HepG2 (cell line): ENCODE data around the gene EFEMP2. TPM values are rescaled to one million over a fixed set of nuclear protein-coding genes. Genes with fewer than 3 reads are reported as not detected.
A peak's percentile ranks its signal among the peaks of the same experiment; 100 is the strongest.

ENCODE experiments used
- BRD4 ChIP-seq: sonication (generic); formaldehyde crosslinking; IDR thresholded peaks from 2 replicates; pipeline ENCODE4 v1.4.0; 2020; ENCODE audit warnings: missing genetic modification reagents
- CHD4 ChIP-seq: fragments of 200-600 bp; sonication (generic); IDR thresholded peaks from 2 replicates; pipeline ENCODE4 v1.7.0; 2017; ENCODE audit warnings: mild to moderate bottlenecking, low read length, borderline replicate concordance
- IRF1 ChIP-seq: sonication (generic); formaldehyde crosslinking; IDR thresholded peaks from 2 replicates; pipeline ENCODE4 v1.4.0; 2020; ENCODE audit warnings: low read depth, mild to moderate bottlenecking, missing genetic modification reagents
- MIXL1 ChIP-seq: IDR thresholded peaks from 2 replicates; pipeline ENCODE4 v1.6.1; 2016
- SATB2 ChIP-seq: sonication (generic); formaldehyde crosslinking; IDR thresholded peaks from 2 replicates; pipeline ENCODE4 v1.5.0; 2020; ENCODE audit warnings: missing genetic modification reagents
- SMAD1 ChIP-seq: sonication (generic); formaldehyde crosslinking; IDR thresholded peaks from 2 replicates; pipeline ENCODE4 v1.4.0; 2020; ENCODE audit warnings: missing genetic modification reagents, low read depth, mild to moderate bottlenecking, borderline replicate concordance
- TFDP2 ChIP-seq: sonication (generic); formaldehyde crosslinking; IDR thresholded peaks from 2 replicates; pipeline ENCODE4 v1.4.0; 2020; ENCODE audit warnings: missing genetic modification reagents
- YY1 ChIP-seq: IDR thresholded peaks from 2 replicates; pipeline ENCODE4 v1.6.1; 2011; ENCODE audit warnings: low read length, low read depth, moderate library complexity, mild to moderate bottlenecking; ENCODE audit not compliant: insufficient read depth, insufficient replicate concordance
- ZFP90 ChIP-seq: sonication (generic); formaldehyde crosslinking; IDR thresholded peaks from 2 replicates; pipeline ENCODE4 v1.8.0; 2022; ENCODE audit warnings: missing genetic modification reagents, mild to moderate bottlenecking, inconsistent platforms, borderline replicate concordance
- ZNF205 ChIP-seq: IDR thresholded peaks from 2 replicates; pipeline ENCODE4 v1.6.1; 2018; ENCODE audit warnings: missing biosample characterization, missing genetic modification reagents
- ZNF235 ChIP-seq: sonication (generic); formaldehyde crosslinking; IDR thresholded peaks from 2 replicates; pipeline ENCODE4 v1.8.1; 2023; ENCODE audit warnings: mild to moderate bottlenecking, missing genetic modification reagents, borderline replicate concordance
- ZNF264 ChIP-seq: sonication (generic); formaldehyde crosslinking; IDR thresholded peaks from 2 replicates; pipeline ENCODE4 v1.4.0; 2020; ENCODE audit warnings: missing genetic modification reagents
- ZNF383 ChIP-seq: sonication (generic); formaldehyde crosslinking; IDR thresholded peaks from 2 replicates; pipeline ENCODE4 v1.4.0; 2020; ENCODE audit warnings: missing genetic modification reagents, mild to moderate bottlenecking, borderline replicate concordance
- ZNF451 ChIP-seq: sonication (generic); formaldehyde crosslinking; IDR thresholded peaks from 2 replicates; pipeline ENCODE4 v1.5.0; 2020; ENCODE audit warnings: mild to moderate bottlenecking, missing genetic modification reagents
- ZNF598 ChIP-seq: sonication (generic); formaldehyde crosslinking; IDR thresholded peaks from 2 replicates; pipeline ENCODE4 v1.5.1; 2020; ENCODE audit warnings: mild to moderate bottlenecking, missing genetic modification reagents, borderline replicate concordance
- ZNF605 ChIP-seq: sonication (generic); formaldehyde crosslinking; IDR thresholded peaks from 2 replicates; pipeline ENCODE4 v1.8.0; 2022; ENCODE audit warnings: mild to moderate bottlenecking, missing genetic modification reagents
- ZNF7 ChIP-seq: IDR thresholded peaks from 2 replicates; pipeline ENCODE4 v1.6.1; 2016; ENCODE audit warnings: missing biosample characterization, missing genetic modification reagents
- ZNF724P ChIP-seq: sonication (generic); formaldehyde crosslinking; IDR thresholded peaks from 2 replicates; pipeline ENCODE4 v1.8.0; 2022; ENCODE audit warnings: missing genetic modification reagents, borderline replicate concordance
- ZSCAN9 ChIP-seq: IDR thresholded peaks from 2 replicates; pipeline ENCODE4 v1.6.1; 2016; ENCODE audit warnings: borderline replicate concordance
- polyA plus RNA-seq, 8 experiments: library from polyadenylated mRNA; depleted of rRNA in 3 of 8; stranded (reverse) in 7 of 8; unstranded in 1 of 8; fragments of >200 nt; fragmentation: Illumina TruSeq in 4 of 8; extraction: Trizol in 4 of 8; gene quantifications; 2 replicates each; pipeline versions ENCODE4 v1.2.1 to v1.2.3, GENCODE V29; 2011 to 2016; ENCODE audit warnings: low read depth in 4 of 8, missing spikeins in 1 of 8, mixed read lengths in 1 of 8; ENCODE audit not compliant: insufficient read depth in 1 of 8
- total RNA-seq, 5 experiments: library from RNA; depleted of rRNA; stranded (reverse); fragments of >200 nt; fragmentation: Illumina TruSeq; extraction: Trizol; gene quantifications; 2 replicates each; pipeline ENCODE4 v1.2.3, GENCODE V29; 2016; ENCODE audit warnings: low read depth in 1 of 5
- TF ChIP-seq, protein P1 (sequence below): sonication (generic); formaldehyde crosslinking; IDR thresholded peaks from 2 replicates; pipeline ENCODE4 v1.5.0; 2020; ENCODE audit warnings: mild to moderate bottlenecking, missing genetic modification reagents, borderline replicate concordance

The EFEMP2 gene
- total and polyA plus RNA-seq, 2 of the 13 experiments (the other 11 are each of a cell fraction or from before 2014, with no cell fraction given): 7.4 to 29.7 TPM

DNA sequence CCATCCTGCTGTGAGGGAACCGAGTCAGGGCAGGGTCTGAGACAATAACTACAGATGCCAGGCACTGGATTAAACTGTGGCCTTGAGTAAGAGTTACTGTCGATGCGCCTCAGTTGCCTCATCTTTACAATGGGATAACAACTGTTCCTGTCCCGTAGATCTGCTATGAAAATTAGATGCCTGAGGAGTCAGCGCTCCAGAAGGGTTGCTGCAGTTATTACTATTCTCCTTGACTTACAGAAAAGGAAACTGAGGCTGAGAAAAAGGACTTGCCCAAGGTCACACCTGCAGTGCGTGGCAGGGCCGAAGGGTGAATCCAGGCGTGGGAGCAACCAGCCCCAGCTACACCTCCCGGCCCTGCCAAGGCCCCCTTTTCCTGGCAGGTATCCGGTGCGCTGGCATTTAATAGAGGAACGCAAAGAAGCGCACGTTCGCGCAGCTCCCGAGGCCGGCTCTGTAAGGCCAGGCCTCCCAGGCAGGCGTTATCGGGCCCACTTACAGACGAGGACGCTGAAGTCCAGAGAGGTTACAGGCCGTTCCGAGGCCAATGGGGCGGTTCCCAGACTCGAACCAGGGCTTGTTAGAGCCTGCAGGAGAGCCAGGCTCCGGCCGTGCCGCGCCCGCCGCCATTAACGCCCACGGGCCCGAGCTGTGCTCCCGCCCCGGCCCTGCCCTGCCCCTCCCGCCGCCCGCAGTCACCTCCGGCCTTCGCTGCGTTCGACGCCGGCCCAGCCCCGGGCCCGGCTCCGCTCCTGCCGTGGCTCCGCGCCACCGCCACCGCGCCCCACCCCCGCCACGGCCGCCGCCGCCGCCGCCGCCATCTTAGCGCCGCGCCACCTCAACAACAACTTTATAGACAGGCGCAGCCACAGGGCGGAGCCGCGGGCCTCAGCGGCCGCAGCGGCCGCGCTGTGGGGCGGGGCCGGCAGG is 45.9 kb upstream of the EFEMP2 start, which contains the start of gene C11orf68 (continued):
- TF ChIP-seq ZNF383 (CRISPR knock-in tag): no peak
- 0 out of 2 replicates have a peak, but pooled peaks have one; percentile 14 for TF ChIP-seq ZNF205 (CRISPR knock-in tag)
- TF ChIP-seq ZSCAN9 (CRISPR knock-in tag): peak; percentile 49; the same call in 1 of the 2 replicates
- no peak for TF ChIP-seq ZNF451
- no peak for TF ChIP-seq ZNF264
- TF ChIP-seq SMAD1 (CRISPR knock-in tag): no peak
- TF ChIP-seq BRD4 (CRISPR knock-in tag): no peak
- TF ChIP-seq CHD4: no peak
- no peak for TF ChIP-seq ZNF235
- TF ChIP-seq MIXL1 (CRISPR knock-in tag): no peak
- TF ChIP-seq ZFP90 (CRISPR knock-in tag): no peak
- TF ChIP-seq, protein P1, sequence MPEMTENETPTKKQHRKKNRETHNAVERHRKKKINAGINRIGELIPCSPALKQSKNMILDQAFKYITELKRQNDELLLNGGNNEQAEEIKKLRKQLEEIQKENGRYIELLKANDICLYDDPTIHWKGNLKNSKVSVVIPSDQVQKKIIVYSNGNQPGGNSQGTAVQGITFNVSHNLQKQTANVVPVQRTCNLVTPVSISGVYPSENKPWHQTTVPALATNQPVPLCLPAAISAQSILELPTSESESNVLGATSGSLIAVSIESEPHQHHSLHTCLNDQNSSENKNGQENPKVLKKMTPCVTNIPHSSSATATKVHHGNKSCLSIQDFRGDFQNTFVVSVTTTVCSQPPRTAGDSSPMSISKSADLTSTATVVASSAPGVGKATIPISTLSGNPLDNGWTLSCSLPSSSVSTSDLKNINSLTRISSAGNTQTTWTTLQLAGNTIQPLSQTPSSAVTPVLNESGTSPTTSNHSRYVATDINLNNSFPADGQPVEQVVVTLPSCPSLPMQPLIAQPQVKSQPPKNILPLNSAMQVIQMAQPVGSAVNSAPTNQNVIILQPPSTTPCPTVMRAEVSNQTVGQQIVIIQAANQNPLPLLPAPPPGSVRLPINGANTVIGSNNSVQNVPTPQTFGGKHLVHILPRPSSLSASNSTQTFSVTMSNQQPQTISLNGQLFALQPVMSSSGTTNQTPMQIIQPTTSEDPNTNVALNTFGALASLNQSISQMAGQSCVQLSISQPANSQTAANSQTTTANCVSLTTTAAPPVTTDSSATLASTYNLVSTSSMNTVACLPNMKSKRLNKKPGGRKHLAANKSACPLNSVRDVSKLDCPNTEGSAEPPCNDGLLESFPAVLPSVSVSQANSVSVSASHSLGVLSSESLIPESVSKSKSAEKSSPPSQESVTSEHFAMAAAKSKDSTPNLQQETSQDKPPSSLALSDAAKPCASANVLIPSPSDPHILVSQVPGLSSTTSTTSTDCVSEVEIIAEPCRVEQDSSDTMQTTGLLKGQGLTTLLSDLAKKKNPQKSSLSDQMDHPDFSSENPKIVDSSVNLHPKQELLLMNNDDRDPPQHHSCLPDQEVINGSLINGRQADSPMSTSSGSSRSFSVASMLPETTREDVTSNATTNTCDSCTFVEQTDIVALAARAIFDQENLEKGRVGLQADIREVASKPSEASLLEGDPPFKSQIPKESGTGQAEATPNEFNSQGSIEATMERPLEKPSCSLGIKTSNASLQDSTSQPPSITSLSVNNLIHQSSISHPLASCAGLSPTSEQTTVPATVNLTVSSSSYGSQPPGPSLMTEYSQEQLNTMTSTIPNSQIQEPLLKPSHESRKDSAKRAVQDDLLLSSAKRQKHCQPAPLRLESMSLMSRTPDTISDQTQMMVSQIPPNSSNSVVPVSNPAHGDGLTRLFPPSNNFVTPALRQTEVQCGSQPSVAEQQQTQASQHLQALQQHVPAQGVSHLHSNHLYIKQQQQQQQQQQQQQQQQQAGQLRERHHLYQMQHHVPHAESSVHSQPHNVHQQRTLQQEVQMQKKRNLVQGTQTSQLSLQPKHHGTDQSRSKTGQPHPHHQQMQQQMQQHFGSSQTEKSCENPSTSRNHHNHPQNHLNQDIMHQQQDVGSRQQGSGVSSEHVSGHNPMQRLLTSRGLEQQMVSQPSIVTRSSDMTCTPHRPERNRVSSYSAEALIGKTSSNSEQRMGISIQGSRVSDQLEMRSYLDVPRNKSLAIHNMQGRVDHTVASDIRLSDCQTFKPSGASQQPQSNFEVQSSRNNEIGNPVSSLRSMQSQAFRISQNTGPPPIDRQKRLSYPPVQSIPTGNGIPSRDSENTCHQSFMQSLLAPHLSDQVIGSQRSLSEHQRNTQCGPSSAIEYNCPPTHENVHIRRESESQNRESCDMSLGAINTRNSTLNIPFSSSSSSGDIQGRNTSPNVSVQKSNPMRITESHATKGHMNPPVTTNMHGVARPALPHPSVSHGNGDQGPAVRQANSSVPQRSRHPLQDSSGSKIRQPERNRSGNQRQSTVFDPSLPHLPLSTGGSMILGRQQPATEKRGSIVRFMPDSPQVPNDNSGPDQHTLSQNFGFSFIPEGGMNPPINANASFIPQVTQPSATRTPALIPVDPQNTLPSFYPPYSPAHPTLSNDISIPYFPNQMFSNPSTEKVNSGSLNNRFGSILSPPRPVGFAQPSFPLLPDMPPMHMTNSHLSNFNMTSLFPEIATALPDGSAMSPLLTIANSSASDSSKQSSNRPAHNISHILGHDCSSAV (CRISPR knock-in tag): no peak
- no peak for TF ChIP-seq ZNF605 (CRISPR knock-in tag)
- no peak for TF ChIP-seq ZNF598 (CRISPR knock-in tag)
- no peak for TF ChIP-seq TFDP2 (CRISPR knock-in tag)
- no peak for TF ChIP-seq SATB2 (CRISPR knock-in tag)
- no peak for TF ChIP-seq ZNF724P (CRISPR knock-in tag)
- TF ChIP-seq YY1: peak; percentile 95
- TF ChIP-seq IRF1 (CRISPR knock-in tag): no peak
- no peak for TF ChIP-seq ZNF7 (CRISPR knock-in tag)
